Activated CD4-positive, alpha-beta T cell treated with anti-CD3 and anti-CD28 coated beads, Interleukin-2, Interleukin-6, amounts not matched to agents 100 ng/mL and 50 ng/mL, durations not matched to agents 16 hours and 8 hours (primary cell): ENCODE measurements around the gene TNFRSF25.
"Not testable (repeated sequence)": the region's sequence is repeated elsewhere in the genome, so short reads cannot be mapped to it uniquely, and the experiment has no call there.

Experiments used
- DNase-seq: peaks from one replicate; pipeline ENCODE4 v3.0.0-alpha.2; 2020

Gene TNFRSF25

GRCh38 chr1:6429660-6430411 lies 36.1 kb downstream of the TNFRSF25 start:
- not testable (repeated sequence) for DNase-seq

DNA sequence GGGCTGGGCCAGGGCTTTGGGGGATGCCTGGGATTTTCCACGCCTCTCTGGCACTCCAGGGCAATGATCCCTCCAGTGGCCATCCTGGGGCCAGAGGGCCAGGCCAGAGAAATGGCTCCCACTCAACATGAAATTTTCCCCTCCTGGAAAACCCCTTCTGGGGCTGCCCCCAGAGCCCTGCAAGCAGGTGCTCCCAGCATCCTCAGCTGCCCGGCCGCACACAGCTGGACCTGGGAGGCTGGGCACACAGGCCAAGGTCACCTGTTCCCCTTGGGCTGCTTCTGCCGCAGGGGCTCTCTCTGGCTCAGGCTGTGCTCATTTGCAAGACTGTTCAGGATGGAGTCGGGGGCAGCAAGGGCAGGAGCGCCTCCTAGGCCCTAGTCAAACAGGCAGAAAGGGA lies 37.5 kb downstream of the TNFRSF25 start:
- DNase-seq: not testable (repeated sequence)

DNA sequence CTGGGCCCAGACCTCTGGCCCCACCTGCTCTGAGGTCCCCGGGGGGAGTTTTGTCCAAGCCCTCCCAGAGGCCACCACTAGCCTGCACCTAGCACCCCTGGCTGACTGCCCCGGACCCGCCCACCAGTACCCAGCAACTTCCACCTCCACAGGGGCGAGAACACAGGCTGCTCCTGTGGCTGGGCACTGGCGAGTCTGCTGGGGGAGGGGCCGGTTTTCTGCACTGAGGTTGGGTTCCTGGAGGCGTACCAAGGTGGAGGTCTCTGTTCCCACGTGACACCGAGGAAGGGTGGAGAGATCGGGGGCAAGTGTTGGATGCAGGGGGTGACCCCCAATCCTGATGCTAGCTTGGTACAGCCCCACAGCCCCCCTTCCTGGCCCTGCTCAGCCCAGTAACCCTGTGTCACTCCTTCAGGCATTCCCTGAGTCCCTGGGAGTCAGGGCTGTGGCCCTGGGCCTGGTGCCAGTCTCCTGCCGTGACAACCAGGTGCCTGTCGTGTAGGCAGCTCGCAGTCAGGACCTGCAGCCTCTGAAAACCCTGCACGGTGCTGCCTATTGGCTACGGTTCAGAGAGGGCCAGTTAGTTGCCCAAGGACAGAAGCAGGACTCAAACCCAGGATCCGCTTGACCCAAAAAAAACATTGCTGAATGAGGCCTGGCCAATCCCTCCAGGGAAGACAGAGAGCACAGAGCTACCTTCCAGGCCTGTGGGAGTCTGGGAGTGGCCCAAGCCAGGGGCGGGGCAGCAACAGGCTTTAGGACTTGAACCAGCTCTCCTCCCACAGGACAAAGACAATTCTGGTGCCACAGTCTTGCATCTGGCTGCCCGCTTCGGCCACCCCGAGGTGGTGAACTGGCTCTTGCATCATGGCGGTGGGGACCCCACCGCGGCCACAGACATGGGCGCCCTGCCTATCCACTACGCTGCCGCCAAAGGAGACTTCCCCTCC lies 38.3 kb downstream of the TNFRSF25 start:
- DNase-seq: no peak

DNA sequence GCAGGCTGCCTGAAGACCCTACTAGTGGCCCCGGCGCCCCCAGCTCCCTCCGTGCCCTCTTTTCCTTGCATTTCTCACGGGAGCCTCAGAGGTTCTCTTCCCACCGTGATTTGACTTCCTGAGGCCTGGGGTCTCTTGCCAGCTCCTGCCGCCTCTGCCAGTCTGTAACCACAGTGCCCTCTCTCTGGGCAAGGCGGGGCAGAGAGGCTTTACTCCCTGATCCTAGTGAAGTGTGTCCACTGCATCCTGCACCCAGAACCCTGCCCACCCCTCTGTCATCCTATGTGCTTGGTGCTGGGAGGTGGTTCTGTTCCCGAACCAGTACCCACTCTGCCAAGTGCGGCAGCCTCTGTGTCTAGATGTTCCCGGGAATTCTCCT lies 39.0 kb downstream of the TNFRSF25 start:
- no peak for DNase-seq

GRCh38 chr1:6426277-6426971 lies 39.5 kb downstream of the TNFRSF25 start:
- DNase-seq: no peak

DNA sequence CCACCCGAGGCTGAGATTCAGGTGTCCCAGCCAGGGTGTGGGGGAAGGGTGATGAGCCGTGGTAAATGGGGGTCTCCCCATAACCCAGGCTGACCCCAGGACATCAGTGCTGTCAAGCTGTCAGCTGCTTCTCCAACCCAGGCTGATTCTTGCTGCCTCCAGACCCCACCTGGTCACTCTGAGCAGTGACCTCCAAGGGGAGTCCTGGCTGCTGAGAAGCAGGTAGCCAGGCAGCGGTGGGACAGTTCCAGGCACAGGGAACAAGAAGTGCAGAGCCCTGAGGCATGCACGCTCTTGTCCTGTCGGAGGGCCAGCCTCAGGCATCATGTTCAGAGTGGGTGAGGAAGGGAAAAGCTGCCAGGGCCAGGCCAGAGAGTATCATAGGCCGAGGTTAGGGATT lies 40.3 kb downstream of the TNFRSF25 start:
- DNase-seq: no peak

DNA sequence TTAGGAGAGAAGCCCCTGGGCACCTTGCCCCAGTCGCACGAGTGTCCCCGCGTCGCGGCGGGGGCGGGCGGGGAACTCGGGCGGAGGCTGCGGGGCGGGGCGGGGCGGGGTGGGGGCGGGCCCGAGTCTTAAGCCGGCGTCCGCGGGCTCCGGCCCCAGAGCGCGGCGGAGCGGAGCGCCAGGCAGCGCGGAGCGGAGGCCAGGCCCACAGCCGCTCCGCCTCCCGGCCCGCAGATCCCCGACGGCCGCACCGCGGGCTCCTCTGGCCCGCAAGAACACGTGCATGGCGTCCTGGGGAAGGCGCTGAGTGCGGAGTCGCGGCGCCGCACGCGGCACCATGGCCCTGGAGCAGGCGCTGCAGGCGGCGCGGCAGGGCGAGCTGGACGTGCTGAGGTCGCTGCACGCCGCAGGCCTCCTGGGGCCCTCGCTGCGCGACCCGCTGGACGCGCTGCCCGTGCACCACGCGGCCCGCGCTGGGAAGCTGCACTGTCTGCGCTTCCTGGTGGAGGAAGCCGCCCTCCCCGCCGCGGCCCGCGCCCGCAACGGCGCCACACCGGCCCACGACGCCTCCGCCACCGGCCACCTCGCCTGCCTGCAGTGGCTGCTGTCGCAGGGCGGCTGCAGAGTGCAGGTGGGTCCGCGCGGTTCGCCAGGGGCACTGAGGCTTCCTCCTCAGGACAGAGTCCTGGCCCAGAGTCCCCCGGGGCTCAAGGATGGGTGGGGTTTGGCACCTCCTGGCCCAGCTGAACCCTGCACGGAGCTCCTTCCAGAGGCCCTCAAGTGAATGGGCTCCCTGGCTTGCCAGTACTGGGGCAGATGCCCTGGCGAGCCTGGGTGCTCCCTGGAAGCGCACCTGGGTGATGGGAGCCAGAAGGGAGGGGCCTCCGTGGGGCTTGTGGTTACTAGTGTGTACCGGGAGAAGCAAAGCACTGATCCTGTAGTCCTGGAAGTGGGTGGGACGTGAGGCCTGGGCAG lies 41.1 kb downstream of the TNFRSF25 start, which contains the start of gene ESPN:
Gene ESPN (plus strand): TSS at position 158 of the 975 bp plus-strand sequence. CDS start 180 bp downstream, at position 338.
- no peak for DNase-seq

DNA sequence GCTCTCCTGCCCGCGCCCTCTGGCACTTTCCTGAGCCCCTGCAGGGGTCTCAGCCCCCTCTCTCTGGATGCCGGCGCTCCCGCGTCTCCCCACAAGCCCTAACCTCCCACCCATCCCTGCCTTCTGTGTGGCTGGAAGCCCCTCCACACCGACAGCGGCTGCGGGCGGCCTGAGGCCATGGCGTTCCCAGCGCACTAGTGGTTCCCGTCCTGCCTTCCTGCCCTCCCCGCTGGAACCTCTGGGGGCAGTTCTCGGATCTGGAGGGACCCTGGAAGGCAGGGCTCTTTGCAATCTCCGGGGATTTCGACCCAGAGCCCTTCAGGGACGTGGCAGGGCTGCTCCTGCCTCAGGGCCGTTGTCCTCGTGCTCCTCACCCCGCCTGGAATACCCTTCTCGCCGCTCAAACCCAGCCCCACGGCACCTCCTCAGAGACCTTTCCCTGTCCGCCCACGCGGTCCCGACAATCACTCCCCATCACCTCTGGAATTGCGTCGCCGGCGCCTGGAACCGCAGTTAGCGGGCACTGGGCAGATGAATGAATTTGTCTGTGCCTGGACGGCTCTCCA lies 41.9 kb downstream of the TNFRSF25 start:
- DNase-seq: no peak

GRCh38 chr1:6423321-6423999 lies 42.5 kb downstream of the TNFRSF25 start:
- DNase-seq: peak; percentile 75

- DNase-seq: no peak
These were observed 44.7 kb downstream of the TNFRSF25 start for GRCh38 chr1:6421266-6421665.

DNA sequence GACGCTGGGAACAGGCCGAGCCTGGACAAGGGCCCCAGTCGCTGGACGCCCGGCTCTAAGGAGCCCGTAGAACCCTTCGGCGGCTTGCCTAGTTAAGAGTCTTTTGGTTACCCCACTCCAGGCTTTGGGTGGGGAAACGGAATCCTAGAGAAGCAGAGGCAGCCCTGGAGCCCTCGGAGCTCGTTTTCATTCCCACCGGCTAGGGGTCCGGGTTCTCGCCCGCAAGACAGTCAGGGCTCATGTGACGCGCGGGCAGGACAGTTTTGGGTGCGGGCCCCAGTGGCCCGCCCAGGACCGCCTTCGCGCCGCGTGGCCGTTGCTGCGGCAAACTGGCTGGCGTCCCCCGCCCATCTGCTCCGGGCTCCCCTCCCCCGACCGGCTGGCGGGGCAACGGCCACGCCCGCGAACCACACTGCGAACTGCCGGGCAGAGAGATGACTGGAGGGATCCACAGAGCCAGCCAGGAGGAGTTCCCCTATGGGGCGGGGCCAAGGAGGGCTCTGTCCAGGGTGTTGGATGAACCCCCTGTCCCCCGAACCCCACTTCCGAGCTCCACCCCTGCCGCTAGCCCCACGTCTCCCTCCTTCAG lies 45.4 kb downstream of the TNFRSF25 start:
- peak; percentile 23 for DNase-seq

DNA sequence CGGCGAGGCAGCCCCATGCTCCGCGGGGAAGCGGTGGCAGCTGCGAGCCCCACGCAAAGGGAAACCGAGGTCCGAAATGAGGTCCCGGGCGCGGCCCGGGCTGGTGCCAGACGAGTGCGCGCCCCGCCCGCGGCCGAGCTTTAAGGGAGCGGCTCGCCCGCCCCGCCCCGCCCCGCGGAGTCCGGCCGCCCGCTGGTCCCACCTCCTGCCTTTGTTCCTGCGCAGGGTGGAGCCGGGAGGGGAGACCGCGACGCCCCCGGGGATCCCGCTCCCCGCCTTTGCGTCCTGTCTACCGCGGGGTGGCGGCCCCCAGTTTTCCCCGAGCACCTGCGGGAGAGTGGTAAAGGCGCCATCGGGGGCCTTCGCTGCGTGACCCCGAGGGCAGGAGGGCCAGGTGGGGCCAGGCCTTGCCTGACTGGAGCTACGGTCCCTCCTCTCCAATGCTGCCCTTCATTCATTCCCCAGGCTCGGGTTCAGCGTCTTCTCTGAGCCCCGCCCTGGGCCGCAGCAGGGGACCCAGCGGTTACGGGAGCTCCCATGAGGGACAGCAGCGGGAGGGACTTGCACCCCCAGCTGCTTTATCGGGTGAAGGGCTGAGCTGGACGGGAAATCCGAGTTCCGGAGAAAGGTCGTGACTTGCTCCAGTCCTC lies 46.0 kb downstream of the TNFRSF25 start, which contains the start of gene HES2:
Gene HES2 (minus strand): TSS at position 116 of the 650 bp plus-strand sequence. CDS start 99 bp downstream, at position 17.
- peak; percentile 16 for DNase-seq

- no peak for DNase-seq
These were observed 46.6 kb downstream of the TNFRSF25 start for GRCh38 chr1:6419397-6419803.

DNA sequence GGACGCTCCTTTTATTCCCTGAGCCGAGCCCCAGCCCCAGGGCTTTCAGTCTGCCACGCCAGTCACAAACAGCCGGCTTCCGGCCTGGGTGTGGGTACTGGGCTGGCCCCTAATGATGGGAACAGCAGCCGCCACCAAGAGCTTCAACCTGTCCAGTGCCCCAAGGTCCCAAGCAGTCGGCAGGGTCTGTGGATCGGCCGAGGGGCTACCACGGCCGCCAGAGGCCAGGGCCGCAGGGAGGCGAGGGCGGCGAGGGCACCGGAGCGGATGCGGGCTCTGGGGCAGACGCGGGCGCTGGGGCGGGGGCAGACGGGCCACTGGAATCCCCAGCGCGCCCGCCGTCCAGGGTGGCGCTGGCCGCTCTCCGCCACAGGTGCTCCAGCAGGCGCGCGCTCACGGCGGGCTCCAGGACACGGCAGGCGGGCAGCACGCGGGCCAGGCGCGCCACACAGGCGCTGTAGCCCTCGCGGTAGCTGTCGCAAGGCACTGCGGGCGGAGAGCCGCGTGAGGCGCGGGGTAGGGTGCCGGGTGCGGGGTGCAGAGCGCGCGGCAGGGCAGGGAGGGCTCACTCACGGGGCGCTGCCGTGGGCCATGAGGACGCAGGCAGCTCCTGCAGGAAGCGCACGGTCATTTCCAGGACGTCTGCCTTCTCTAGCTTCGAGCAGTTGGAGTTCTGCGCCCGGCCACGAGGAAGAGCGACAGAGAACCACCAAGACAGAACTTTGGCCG lies 47.1 kb downstream of the TNFRSF25 start:
- no peak for DNase-seq

DNA sequence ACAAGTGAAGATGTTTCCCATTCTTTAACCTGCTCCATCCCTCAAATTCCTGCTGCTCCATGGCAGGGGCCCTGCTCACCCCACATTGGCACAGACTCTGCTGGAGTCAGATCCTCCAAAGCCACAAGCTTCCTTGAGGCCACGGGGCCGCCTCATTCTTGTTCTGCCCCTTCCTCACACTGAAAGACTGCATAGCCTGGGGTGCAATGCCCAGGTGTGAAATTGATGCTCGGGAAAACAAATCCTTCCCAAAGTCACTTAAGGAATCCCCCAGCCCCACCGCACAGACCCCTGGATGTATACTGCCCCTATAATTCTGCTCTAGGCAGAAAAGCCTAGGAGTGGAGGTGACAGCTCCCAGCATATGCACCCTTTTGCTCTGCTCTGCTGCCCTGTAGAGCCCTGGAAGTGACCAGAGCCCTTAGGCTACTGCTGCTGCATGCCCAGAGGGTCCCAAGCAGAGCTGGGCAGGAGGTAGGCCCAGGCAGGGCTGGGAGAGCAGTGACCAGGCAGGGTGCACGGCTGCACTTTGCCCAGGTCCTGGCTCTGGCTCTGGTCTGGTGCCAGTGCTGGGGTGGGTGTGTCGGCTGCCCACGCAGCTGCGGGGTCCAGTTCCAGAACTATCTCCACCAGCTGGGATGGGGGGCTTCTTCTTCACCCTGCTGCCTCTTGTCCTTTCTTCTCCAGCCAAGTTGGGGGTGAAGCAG lies 47.9 kb downstream of the TNFRSF25 start:
- DNase-seq: no peak

GRCh38 chr1:6416906-6417305 lies 49.1 kb downstream of the TNFRSF25 start:
- no peak for DNase-seq

DNA sequence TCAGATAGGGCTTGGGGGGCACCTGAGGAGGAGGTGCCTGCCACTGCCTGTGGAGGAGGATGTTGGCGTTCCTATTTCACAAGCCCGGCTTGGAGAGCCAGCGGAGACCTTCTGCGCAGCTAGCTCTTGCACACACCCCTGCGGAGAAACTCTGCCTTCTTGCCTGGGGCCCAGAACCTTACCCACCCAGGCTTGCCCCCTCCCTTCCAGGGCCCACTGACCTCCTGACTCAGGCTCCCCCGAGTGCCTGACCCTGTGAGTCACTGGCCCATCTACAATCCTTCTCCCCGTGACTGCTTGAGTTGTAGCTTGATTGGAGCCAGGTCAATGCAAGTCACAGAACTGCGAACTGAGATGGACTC lies 49.7 kb downstream of the TNFRSF25 start:
- DNase-seq: no peak

- DNase-seq: no peak
These were observed 50.9 kb downstream of the TNFRSF25 start for GRCh38 chr1:6414881-6415626.
